ENCODE results near the gene FBL.
A peak's percentile ranks its signal among the peaks of the same experiment; 100 is the strongest.
"Not testable (repeated sequence)": the region's sequence is repeated elsewhere in the genome, so short reads cannot be mapped to it uniquely, and the experiment has no call there.

Gene FBL

GRCh38 chr19:39819786-39820185, 26.4 kb downstream of the FBL start:
- no peak for DNase-seq

- DNase-seq: no peak
Observed at GRCh38 chr19:39818626-39819097, 27.5 kb downstream of the FBL start.

- DNase-seq: no peak
Observed at GRCh38 chr19:39817888-39818561, 28.2 kb downstream of the FBL start.

- DNase-seq: no peak
Observed at GRCh38 chr19:39816287-39817048, 29.7 kb downstream of the FBL start.

GRCh38 chr19:39814595-39814994, 31.6 kb downstream of the FBL start:
- DNase-seq: no peak

- not testable (repeated sequence) for DNase-seq
Observed at GRCh38 chr19:39814111-39814510, 32.1 kb downstream of the FBL start.

- DNase-seq: no peak
Observed at GRCh38 chr19:39813264-39813993, 32.8 kb downstream of the FBL start.

- no peak for DNase-seq
Observed at GRCh38 chr19:39811064-39811463, 35.1 kb downstream of the FBL start.

GRCh38 chr19:39810424-39810823, 35.8 kb downstream of the FBL start:
- no peak for DNase-seq

GRCh38 chr19:39809368-39809767, 36.8 kb downstream of the FBL start:
- DNase-seq: no peak

GRCh38 chr19:39808688-39809087, 37.5 kb downstream of the FBL start:
- DNase-seq: not testable (repeated sequence)

GRCh38 chr19:39807846-39808364, 38.3 kb downstream of the FBL start:
- no peak for DNase-seq

GRCh38 chr19:39805104-39805503, 41.1 kb downstream of the FBL start:
- no peak for DNase-seq

GRCh38 chr19:39802958-39803357, 43.2 kb downstream of the FBL start:
- DNase-seq: no peak

- no peak for DNase-seq
Observed at GRCh38 chr19:39797083-39797482, 49.1 kb downstream of the FBL start.

GRCh38 chr19:39796000-39796498, 50.1 kb downstream of the FBL start:
- no peak for DNase-seq

- DNase-seq: no peak
Observed at GRCh38 chr19:39795001-39795400, 51.2 kb downstream of the FBL start.

GRCh38 chr19:39792999-39793546, 53.1 kb downstream of the FBL start:
- DNase-seq: peak; percentile 26

- DNase-seq: no peak
Observed at GRCh38 chr19:39788244-39788643, 57.9 kb downstream of the FBL start.
